22Rv1 (cell line): ENCODE results near the gene PLB1.

Experiments
- CTCF ChIP-seq: fragments of 450-650 bp; IDR thresholded peaks from 2 replicates; pipeline ENCODE4 v1.5.1; 2017; ENCODE audit warnings: mild to moderate bottlenecking
- ZFX ChIP-seq: fragments of 450-650 bp; IDR thresholded peaks from 2 replicates; pipeline ENCODE4 v1.6.1; 2017; ENCODE audit warnings: antibody characterized with exemption, borderline replicate concordance

GRCh38 chr2:28633746-28634145, 137.9 kb downstream of the PLB1 start:
- TF ChIP-seq CTCF (no peak), ZFX (no peak)
